Nephron (organoid): ENCODE results near the gene KLHL29.
A peak's percentile ranks its signal among the peaks of the same experiment; 100 is the strongest.

Experiments
- H3K27ac Mint-ChIP-seq, 3 experiments: 2 replicates each; pipeline ENCODE4 v1.8.0; 2020; ENCODE audit warnings: mixed read lengths in 3 of 3, mild to moderate bottlenecking in 2 of 3, moderate library complexity in 1 of 3
- H3K27me3 Mint-ChIP-seq: 2 replicates; pipeline ENCODE4 v1.8.0; 2021; ENCODE audit warnings: low read depth, mild to moderate bottlenecking, moderate library complexity, mixed read lengths
- H3K36me3 Mint-ChIP-seq: 2 replicates; pipeline ENCODE4 v1.8.0; 2020; ENCODE audit warnings: low read depth, mixed read lengths
- H3K4me1 Mint-ChIP-seq: 2 replicates; pipeline ENCODE4 v1.8.0; 2020; ENCODE audit warnings: mixed read lengths
- H3K4me3 Mint-ChIP-seq, 3 experiments: 2 replicates each; pipeline ENCODE4 v1.8.0; 2020; ENCODE audit warnings: mild to moderate bottlenecking in 3 of 3, mixed read lengths in 3 of 3, moderate library complexity in 2 of 3
- H3K9me3 Mint-ChIP-seq: 2 replicates; pipeline ENCODE4 v1.8.0; 2020; ENCODE audit warnings: mixed read lengths
- TF ChIP-seq, protein P1 (sequence below), 3 experiments: fragments of 200-600 bp; sonication (generic); IDR thresholded peaks; one replicate each; pipeline ENCODE4 v1.5.0; 2021; ENCODE audit warnings: antibody characterized with exemption in 3 of 3; ENCODE audit not compliant: unreplicated experiment in 3 of 3

The KLHL29 gene

GRCh38 chr2:23528690-23529089 lies 143.7 kb downstream of the KLHL29 start:
- no peaks in the 10 kb centered on the region for H3K9me3 Mint-ChIP-seq
- no peak overlapping the region for H3K27ac Mint-ChIP-seq
- no peak overlapping the region for H3K4me3 Mint-ChIP-seq
- TF ChIP-seq, protein P1, sequence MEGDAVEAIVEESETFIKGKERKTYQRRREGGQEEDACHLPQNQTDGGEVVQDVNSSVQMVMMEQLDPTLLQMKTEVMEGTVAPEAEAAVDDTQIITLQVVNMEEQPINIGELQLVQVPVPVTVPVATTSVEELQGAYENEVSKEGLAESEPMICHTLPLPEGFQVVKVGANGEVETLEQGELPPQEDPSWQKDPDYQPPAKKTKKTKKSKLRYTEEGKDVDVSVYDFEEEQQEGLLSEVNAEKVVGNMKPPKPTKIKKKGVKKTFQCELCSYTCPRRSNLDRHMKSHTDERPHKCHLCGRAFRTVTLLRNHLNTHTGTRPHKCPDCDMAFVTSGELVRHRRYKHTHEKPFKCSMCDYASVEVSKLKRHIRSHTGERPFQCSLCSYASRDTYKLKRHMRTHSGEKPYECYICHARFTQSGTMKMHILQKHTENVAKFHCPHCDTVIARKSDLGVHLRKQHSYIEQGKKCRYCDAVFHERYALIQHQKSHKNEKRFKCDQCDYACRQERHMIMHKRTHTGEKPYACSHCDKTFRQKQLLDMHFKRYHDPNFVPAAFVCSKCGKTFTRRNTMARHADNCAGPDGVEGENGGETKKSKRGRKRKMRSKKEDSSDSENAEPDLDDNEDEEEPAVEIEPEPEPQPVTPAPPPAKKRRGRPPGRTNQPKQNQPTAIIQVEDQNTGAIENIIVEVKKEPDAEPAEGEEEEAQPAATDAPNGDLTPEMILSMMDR (IDR thresholded peaks at IDR 0.05; ENCODE audit: unreplicated experiment in 3 of 3): no peak
- no peaks in the 10 kb centered on the region for H3K36me3 Mint-ChIP-seq
- H3K4me1 Mint-ChIP-seq: peaks cover 62% of the 10 kb centered on the region
- peaks cover 4% of the 10 kb centered on the region for H3K27me3 Mint-ChIP-seq

GRCh38 chr2:23529659-23530058 lies 144.7 kb downstream of the KLHL29 start:
- peak overlapping the region; percentile 78 to 94 (median 80) for H3K27ac Mint-ChIP-seq

DNA sequence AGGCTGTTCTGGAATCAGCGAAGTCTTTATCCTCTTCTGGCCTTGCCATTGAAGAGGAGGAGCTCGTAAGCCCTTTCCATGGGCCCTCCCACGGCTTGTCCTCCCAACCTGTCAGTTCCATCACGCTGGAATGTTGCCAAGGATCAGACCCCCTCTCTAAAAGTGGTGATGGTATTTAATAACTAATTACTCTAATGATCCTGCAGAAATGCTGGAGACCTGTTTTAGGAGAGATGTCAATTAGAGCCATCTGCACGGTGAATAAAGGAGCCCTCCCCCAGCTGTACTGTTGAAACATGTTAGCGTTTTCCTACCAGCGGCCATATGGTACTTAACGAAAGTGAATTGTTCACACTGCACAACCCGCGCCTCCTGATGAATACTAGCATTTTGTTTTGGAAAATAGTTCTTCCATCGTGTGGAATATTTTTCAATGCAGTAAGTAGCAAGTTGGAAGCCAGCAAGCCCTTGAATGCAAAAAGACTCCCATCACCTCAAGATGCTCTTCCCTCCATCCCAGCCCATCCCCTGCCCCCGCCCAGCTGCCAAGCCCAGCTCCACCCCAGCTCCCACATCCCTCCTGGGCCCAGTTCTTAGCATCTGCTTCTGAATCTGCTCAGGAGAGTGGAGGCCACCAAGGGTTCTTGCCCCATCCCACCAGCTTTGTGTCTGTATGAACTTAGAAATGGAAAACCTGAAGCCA lies 145.4 kb downstream of the KLHL29 start:
- H3K27me3 Mint-ChIP-seq: peaks cover 4% of the 10 kb centered on the region
- peaks cover 60% of the 10 kb centered on the region for H3K4me1 Mint-ChIP-seq
- TF ChIP-seq, protein P1 (IDR thresholded peaks at IDR 0.05; ENCODE audit: unreplicated experiment in 3 of 3): no peak
- no peaks in the 10 kb centered on the region for H3K9me3 Mint-ChIP-seq
- H3K36me3 Mint-ChIP-seq: no peaks in the 10 kb centered on the region
- peak overlapping the region; percentile 78 to 94 (median 80) for H3K27ac Mint-ChIP-seq
- H3K4me3 Mint-ChIP-seq: no peak overlapping the region

More at GRCh38 chr2:23529659-23530058, 144.7 kb downstream of the KLHL29 start:
- TF ChIP-seq, protein P1 (IDR thresholded peaks at IDR 0.05; ENCODE audit: unreplicated experiment in 3 of 3): no peak
- no peak overlapping the region for H3K4me3 Mint-ChIP-seq
- H3K4me1 Mint-ChIP-seq: peaks cover 59% of the 10 kb centered on the region
- H3K36me3 Mint-ChIP-seq: no peaks in the 10 kb centered on the region
- H3K27me3 Mint-ChIP-seq: peaks cover 4% of the 10 kb centered on the region
- H3K9me3 Mint-ChIP-seq: no peaks in the 10 kb centered on the region

- Mint-ChIP-seq H3K27ac (peak overlapping the region; percentile 78 to 94 (median 80)), H3K4me1 (peaks cover 61% of the 10 kb centered on the region), H3K36me3 (no peaks in the 10 kb centered on the region), H3K4me3 (no peak overlapping the region), H3K27me3 (peaks cover 2% of the 10 kb centered on the region), H3K9me3 (no peaks in the 10 kb centered on the region)
- TF ChIP-seq, protein P1 (IDR thresholded peaks at IDR 0.05; ENCODE audit: unreplicated experiment in 3 of 3): no peak
Observed at GRCh38 chr2:23530909-23531276, 145.9 kb downstream of the KLHL29 start.

DNA sequence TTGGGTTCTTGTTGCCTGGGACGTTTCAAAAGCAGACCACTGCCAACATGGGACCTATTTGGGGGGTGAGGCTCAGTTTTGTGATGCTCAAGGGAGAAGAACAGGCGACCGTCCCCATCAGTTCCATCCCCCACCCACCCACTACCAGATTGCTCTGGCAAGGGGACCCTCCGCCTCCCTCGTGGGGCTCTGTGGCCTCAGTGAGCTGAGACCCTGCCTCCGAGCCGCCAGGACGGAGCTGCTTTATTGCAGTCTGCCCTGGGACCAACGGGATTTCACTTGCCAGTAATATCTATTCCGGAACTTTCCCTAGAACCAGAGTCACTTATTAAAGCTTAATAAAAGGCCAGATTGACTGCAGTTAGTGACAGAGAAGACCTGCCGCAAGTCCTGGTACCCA lies 146.3 kb downstream of the KLHL29 start:
- H3K9me3 Mint-ChIP-seq: no peaks in the 10 kb centered on the region
- peaks cover 57% of the 10 kb centered on the region for H3K4me1 Mint-ChIP-seq
- TF ChIP-seq, protein P1 (IDR thresholded peaks at IDR 0.05; ENCODE audit: unreplicated experiment in 3 of 3): no peak
- no peaks in the 10 kb centered on the region for H3K36me3 Mint-ChIP-seq
- H3K4me3 Mint-ChIP-seq: peak overlapping the region in 1 of 3 experiments; percentile 3
- H3K27ac Mint-ChIP-seq: peak overlapping the region; percentile 80 to 98 (median 94)
- no peaks in the 10 kb centered on the region for H3K27me3 Mint-ChIP-seq

DNA sequence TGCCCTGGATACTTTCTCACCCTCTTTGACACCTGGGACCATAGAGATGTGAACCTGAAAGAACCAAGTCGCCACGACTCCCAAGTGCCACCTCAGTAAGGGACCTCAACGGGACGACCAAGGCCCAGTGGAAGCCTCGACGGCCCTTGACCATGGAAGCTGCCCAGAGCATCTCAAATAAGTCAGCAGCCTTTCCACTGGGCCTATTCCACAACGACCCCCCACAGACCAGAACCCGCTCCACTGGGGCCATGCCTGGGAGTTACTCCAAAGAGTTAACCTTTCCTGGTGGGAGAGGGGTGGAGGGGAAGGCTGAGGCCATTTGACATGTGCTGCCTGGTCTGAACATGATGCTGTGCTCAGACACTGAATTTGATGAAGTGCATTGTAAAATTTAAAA lies 146.9 kb downstream of the KLHL29 start:
- peak overlapping the region; percentile 94 to 98 (median 96) for H3K27ac Mint-ChIP-seq
- no peaks in the 10 kb centered on the region for H3K9me3 Mint-ChIP-seq
- peaks cover 62% of the 10 kb centered on the region for H3K4me1 Mint-ChIP-seq
- peaks cover 2% of the 10 kb centered on the region for H3K27me3 Mint-ChIP-seq
- peak overlapping the region in 1 of 3 experiments; percentile 3 for H3K4me3 Mint-ChIP-seq
- no peaks in the 10 kb centered on the region for H3K36me3 Mint-ChIP-seq
- TF ChIP-seq, protein P1 (IDR thresholded peaks at IDR 0.05; ENCODE audit: unreplicated experiment in 3 of 3): no peak
